Activated naive CD4-positive, alpha-beta T cell treated with anti-CD3 and anti-CD28 coated beads, Interleukin-2, amount 10 ng/mL, durations not matched to agents 7 days and 5 days (primary cell): ENCODE data around the gene STPG1.

Experiments used
- CTCF ChIA-PET: fragments of 350-600 bp; sonication (Branson Sonifier 250); formaldehyde crosslinking; loops from one replicate; lab custom pipeline; 2021; ENCODE audit warnings: antibody characterized with exemption; lab: Charles Lee
- DNase-seq: peaks from one replicate; pipeline ENCODE4 v3.0.0-alpha.2; 2020
- H3K27ac Mint-ChIP-seq: one replicate; pipeline ENCODE4 v1.8.0; 2021; ENCODE audit warnings: mild to moderate bottlenecking, moderate library complexity, mixed read lengths
- H3K27me3 Mint-ChIP-seq: one replicate; pipeline ENCODE4 v1.8.0; 2021; ENCODE audit warnings: mild to moderate bottlenecking, mixed read lengths
- H3K36me3 Mint-ChIP-seq: one replicate; pipeline ENCODE4 v1.8.0; 2021; ENCODE audit warnings: mixed read lengths
- H3K4me1 Mint-ChIP-seq: one replicate; pipeline ENCODE4 v1.8.0; 2021; ENCODE audit warnings: mixed read lengths
- H3K4me3 Mint-ChIP-seq: one replicate; pipeline ENCODE4 v1.8.0; 2021; ENCODE audit warnings: mild to moderate bottlenecking, moderate library complexity, mixed read lengths
- H3K9me3 Mint-ChIP-seq: one replicate; pipeline ENCODE4 v1.8.0; 2021; ENCODE audit warnings: mixed read lengths

Gene STPG1

GRCh38 chr1:24441996-24442668 lies 28.6 kb upstream of the STPG1 start:
- CTCF ChIA-PET: interaction anchor here (1.3 kb wide), 1 partner anchor 23 kb away, joined by 4 read pairs; no protein-coding TSS in a partner anchor
- H3K4me3 Mint-ChIP-seq: no peak overlapping the region
- no peak overlapping the region for H3K27ac Mint-ChIP-seq
- H3K27me3 Mint-ChIP-seq: no peaks in the 10 kb centered on the region
- H3K36me3 Mint-ChIP-seq: peaks cover 59% of the 10 kb centered on the region
- no peak for DNase-seq
- H3K9me3 Mint-ChIP-seq: no peaks in the 10 kb centered on the region
- peaks cover 3% of the 10 kb centered on the region for H3K4me1 Mint-ChIP-seq

- H3K36me3 Mint-ChIP-seq: peaks cover 52% of the 10 kb centered on the region
- no peaks in the 10 kb centered on the region for H3K9me3 Mint-ChIP-seq
- H3K4me1 Mint-ChIP-seq: peaks cover 3% of the 10 kb centered on the region
- peak overlapping the region; percentile 9 for H3K27ac Mint-ChIP-seq
- no peak for DNase-seq
- H3K27me3 Mint-ChIP-seq: no peaks in the 10 kb centered on the region
- CTCF ChIA-PET: interaction anchor here (1.0 to 1.3 kb wide), 2 partner anchors 10 to 23 kb away, joined by 3 to 4 read pairs; no protein-coding TSS in a partner anchor
- no peak overlapping the region for H3K4me3 Mint-ChIP-seq
These were observed 27.9 kb upstream of the STPG1 start for GRCh38 chr1:24441480-24441879.

- CTCF ChIA-PET: interaction anchor here (1.0 kb wide), 1 partner anchor 9 kb away, joined by 3 read pairs; no protein-coding TSS in a partner anchor
- Mint-ChIP-seq H3K27ac (no peak overlapping the region), H3K4me3 (no peak overlapping the region), H3K27me3 (no peaks in the 10 kb centered on the region), H3K9me3 (no peaks in the 10 kb centered on the region), H3K4me1 (peaks cover 12% of the 10 kb centered on the region), H3K36me3 (peaks cover 50% of the 10 kb centered on the region)
- DNase-seq: no peak
These were observed 26.9 kb upstream of the STPG1 start for GRCh38 chr1:24440436-24440835.

GRCh38 chr1:24438423-24438901 lies 24.9 kb upstream of the STPG1 start:
- DNase-seq: no peak
- H3K27me3 Mint-ChIP-seq: no peaks in the 10 kb centered on the region
- H3K27ac Mint-ChIP-seq: no peak overlapping the region
- peaks cover 19% of the 10 kb centered on the region for H3K4me1 Mint-ChIP-seq
- no peaks in the 10 kb centered on the region for H3K9me3 Mint-ChIP-seq
- CTCF ChIA-PET: interaction anchor here (0.9 kb wide), 1 partner anchor 23 kb away, joined by 4 read pairs; the partner anchor contains the start of gene NIPAL3
- no peak overlapping the region for H3K4me3 Mint-ChIP-seq
- peaks cover 51% of the 10 kb centered on the region for H3K36me3 Mint-ChIP-seq

- DNase-seq: no peak
- Mint-ChIP-seq H3K4me1 (peaks cover 19% of the 10 kb centered on the region), H3K27ac (no peak overlapping the region), H3K9me3 (no peaks in the 10 kb centered on the region), H3K27me3 (no peaks in the 10 kb centered on the region), H3K4me3 (no peak overlapping the region), H3K36me3 (peaks cover 51% of the 10 kb centered on the region)
- CTCF ChIA-PET: interaction anchor here (0.9 kb wide), 1 partner anchor 22 kb away, joined by 4 read pairs; the partner anchor contains the start of gene NIPAL3
These were observed 24.2 kb upstream of the STPG1 start for GRCh38 chr1:24437631-24438396.

- Mint-ChIP-seq H3K4me1 (peaks cover 24% of the 10 kb centered on the region), H3K27me3 (no peaks in the 10 kb centered on the region), H3K27ac (peak overlapping the region; percentile 45), H3K36me3 (peaks cover 57% of the 10 kb centered on the region), H3K9me3 (no peaks in the 10 kb centered on the region), H3K4me3 (no peak overlapping the region)
- CTCF ChIA-PET: interaction anchor here (0.6 kb wide), 1 partner anchor 369 kb away, joined by 3 read pairs; no protein-coding TSS in a partner anchor
- no peak for DNase-seq
These were observed 22.3 kb upstream of the STPG1 start for GRCh38 chr1:24435782-24436365.

- DNase-seq: no peak
- peaks cover 75% of the 10 kb centered on the region for H3K36me3 Mint-ChIP-seq
- no peaks in the 10 kb centered on the region for H3K27me3 Mint-ChIP-seq
- no peaks in the 10 kb centered on the region for H3K9me3 Mint-ChIP-seq
- H3K4me3 Mint-ChIP-seq: no peak overlapping the region
- CTCF ChIA-PET: no interaction called here
- peaks cover 26% of the 10 kb centered on the region for H3K4me1 Mint-ChIP-seq
- no peak overlapping the region for H3K27ac Mint-ChIP-seq
These were observed 13.9 kb upstream of the STPG1 start for GRCh38 chr1:24427545-24427862.

- Mint-ChIP-seq H3K4me1 (peaks cover 31% of the 10 kb centered on the region), H3K27me3 (no peaks in the 10 kb centered on the region), H3K36me3 (peaks cover 76% of the 10 kb centered on the region), H3K4me3 (no peak overlapping the region), H3K27ac (no peak overlapping the region), H3K9me3 (no peaks in the 10 kb centered on the region)
- DNase-seq: no peak
- CTCF ChIA-PET: no interaction called here
These were observed 13.4 kb upstream of the STPG1 start for GRCh38 chr1:24426744-24427544.

- Mint-ChIP-seq H3K4me3 (no peak overlapping the region), H3K27me3 (no peaks in the 10 kb centered on the region), H3K4me1 (peaks cover 33% of the 10 kb centered on the region), H3K27ac (no peak overlapping the region), H3K36me3 (peaks cover 76% of the 10 kb centered on the region), H3K9me3 (no peaks in the 10 kb centered on the region)
- CTCF ChIA-PET: no interaction called here
- no peak for DNase-seq
These were observed 12.3 kb upstream of the STPG1 start for GRCh38 chr1:24425922-24426321.

GRCh38 chr1:24425441-24425840 lies 11.9 kb upstream of the STPG1 start:
- peaks cover 38% of the 10 kb centered on the region for H3K4me1 Mint-ChIP-seq
- CTCF ChIA-PET: interaction anchor here (0.9 to 1.3 kb wide), 2 partner anchors 33 kb away, joined by 3 to 8 read pairs; no protein-coding TSS in a partner anchor
- no peak overlapping the region for H3K27ac Mint-ChIP-seq
- no peak for DNase-seq
- no peaks in the 10 kb centered on the region for H3K27me3 Mint-ChIP-seq
- H3K4me3 Mint-ChIP-seq: no peak overlapping the region
- no peaks in the 10 kb centered on the region for H3K9me3 Mint-ChIP-seq
- H3K36me3 Mint-ChIP-seq: peaks cover 77% of the 10 kb centered on the region

- no peaks in the 10 kb centered on the region for H3K9me3 Mint-ChIP-seq
- no peak overlapping the region for H3K27ac Mint-ChIP-seq
- no peak overlapping the region for H3K4me3 Mint-ChIP-seq
- peaks cover 80% of the 10 kb centered on the region for H3K36me3 Mint-ChIP-seq
- CTCF ChIA-PET: interaction anchor here (0.9 to 1.3 kb wide), 2 partner anchors 32 to 34 kb away, joined by 3 to 8 read pairs; no protein-coding TSS in a partner anchor
- DNase-seq: no peak
- H3K4me1 Mint-ChIP-seq: peaks cover 41% of the 10 kb centered on the region
- H3K27me3 Mint-ChIP-seq: no peaks in the 10 kb centered on the region
These were observed 11.4 kb upstream of the STPG1 start for GRCh38 chr1:24424990-24425389.

GRCh38 chr1:24424207-24424606 lies 10.6 kb upstream of the STPG1 start:
- DNase-seq: no peak
- CTCF ChIA-PET: interaction anchor here (0.8 to 1.3 kb wide), 2 partner anchors 9 to 32 kb away, joined by 3 to 8 read pairs; partner anchors contain the start of gene NIPAL3
- Mint-ChIP-seq H3K27ac (no peak overlapping the region), H3K36me3 (peaks cover 84% of the 10 kb centered on the region), H3K27me3 (no peaks in the 10 kb centered on the region), H3K9me3 (no peaks in the 10 kb centered on the region), H3K4me1 (peaks cover 47% of the 10 kb centered on the region), H3K4me3 (no peak overlapping the region)

GRCh38 chr1:24421502-24421901 lies 7.9 kb upstream of the STPG1 start:
- no peak overlapping the region for H3K4me3 Mint-ChIP-seq
- peaks cover 62% of the 10 kb centered on the region for H3K4me1 Mint-ChIP-seq
- no peak for DNase-seq
- peaks cover 75% of the 10 kb centered on the region for H3K36me3 Mint-ChIP-seq
- H3K27ac Mint-ChIP-seq: peak overlapping the region; percentile 65
- H3K27me3 Mint-ChIP-seq: no peaks in the 10 kb centered on the region
- H3K9me3 Mint-ChIP-seq: no peaks in the 10 kb centered on the region
- CTCF ChIA-PET: interaction anchor here (0.6 to 2.2 kb wide), 5 partner anchors 30 to 271 kb away, joined by 3 to 6 read pairs (median 3); no protein-coding TSS in a partner anchor
